ENCODE data around the gene MTOR. TPM values are rescaled to one million over a fixed set of nuclear protein-coding genes. Genes with fewer than 3 reads are reported as not detected.

The MTOR gene
- total and polyA plus RNA-seq, 2 donors (not counting 1 experiment from before 2014, with no cell fraction given): 30.7 to 50.7 TPM

DNA sequence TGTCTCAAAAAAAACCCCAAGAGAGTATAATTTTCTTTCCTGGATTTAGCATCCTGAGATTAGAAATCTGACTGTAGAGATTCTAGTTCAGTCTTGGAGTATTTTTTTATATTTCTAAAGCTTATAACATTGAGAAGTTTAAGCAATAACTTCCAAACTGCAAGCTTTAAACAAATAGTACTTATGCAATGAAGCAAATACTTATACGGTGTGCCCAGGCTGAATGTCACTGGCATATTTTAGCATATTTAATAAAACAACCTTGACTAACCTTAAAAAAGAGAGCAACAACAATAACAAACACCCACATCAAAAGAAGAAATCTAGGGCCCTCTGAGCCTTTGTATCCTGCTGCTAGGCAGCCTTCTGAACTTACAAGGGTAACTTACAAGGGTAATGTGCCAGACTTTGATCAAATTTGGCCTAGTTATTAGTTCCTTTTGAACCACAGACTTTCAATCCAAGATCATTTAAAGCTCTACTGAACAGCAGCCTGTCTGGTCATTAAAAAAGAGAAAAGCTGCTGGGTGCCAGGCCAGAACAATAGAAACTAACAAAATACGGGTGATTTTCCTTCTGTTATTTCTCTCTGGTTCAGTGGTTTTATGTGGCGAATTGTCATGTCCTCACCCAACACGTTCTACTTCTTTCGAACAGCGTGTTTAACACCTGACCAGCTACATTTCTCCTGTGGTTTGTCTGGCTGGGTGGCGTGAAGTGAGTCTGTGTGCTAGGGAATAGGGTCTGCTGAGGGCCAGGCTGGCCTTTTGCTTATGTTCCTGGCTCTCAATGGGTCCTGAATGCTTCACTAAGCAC is 16.2 kb downstream of the MTOR start:
- POLR2A ChIA-PET: no interaction called here
- no peak overlapping the region for H3K27ac ChIP-seq (ENCODE audit: low read length in 2 of 2)

DNA sequence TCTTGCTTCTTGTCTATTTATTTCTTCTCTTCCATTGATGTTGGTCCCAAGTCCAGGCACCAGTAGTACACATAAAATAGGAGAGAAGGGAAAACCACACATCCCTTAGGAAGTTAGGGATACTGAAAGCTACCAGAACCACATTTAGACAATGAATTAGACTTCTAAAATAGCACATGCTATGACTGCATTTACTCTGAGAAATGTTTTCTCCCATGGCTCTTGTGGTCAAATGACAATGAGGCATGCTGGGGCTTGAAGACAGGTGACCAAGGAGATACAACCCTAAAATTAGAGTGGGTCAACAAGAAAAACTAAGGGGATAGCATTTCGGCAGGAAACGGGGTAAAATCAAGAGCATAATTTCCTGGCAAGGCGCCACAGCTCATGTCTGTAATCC is 17.1 kb downstream of the MTOR start:
- peaks cover 1% of the 10 kb centered on the region for H3K79me2 ChIP-seq (ENCODE audit: control insufficient read depth, insufficient read depth, low read length)
- H4K20me1 ChIP-seq (ENCODE audit: control insufficient read depth, insufficient read depth, low read length, poor library complexity, severe bottlenecking): no peaks in the 10 kb centered on the region
- H3K27me3 Mint-ChIP-seq: no peaks in the 10 kb centered on the region
- DNase-seq: no peak
- H3K4me3 ChIP-seq (ENCODE audit: control extremely low read depth in 1 of 5, extremely low read depth in 1 of 5, insufficient read depth in 1 of 5, low read depth in 2 of 5, low read length in 4 of 5): no peak overlapping the region
- ChIA-PET POLR2A (no interaction called here), CTCF (interaction anchor here (0.6 to 3.0 kb wide), 4 partner anchors 11 to 398 kb away, joined by 3 to 10 read pairs (median 4); no protein-coding TSS in a partner anchor)
- no peaks in the 10 kb centered on the region for H3K9me3 Mint-ChIP-seq (ENCODE audit: insufficient read depth)
- no peak overlapping the region for H2AFZ ChIP-seq (ENCODE audit: insufficient read depth, low read depth, low read length, poor library complexity, severe bottlenecking)
- peaks cover 14 to 60% of the 10 kb centered on the region in 2 experiments for H3K36me3 ChIP-seq (replicated peaks in 1 of 2; ENCODE audit: control extremely low read depth in 1 of 2, control insufficient read depth in 1 of 2, extremely low read depth in 1 of 2, insufficient read depth in 2 of 2, low read length in 1 of 2)
- TF ChIP-seq, protein P1, sequence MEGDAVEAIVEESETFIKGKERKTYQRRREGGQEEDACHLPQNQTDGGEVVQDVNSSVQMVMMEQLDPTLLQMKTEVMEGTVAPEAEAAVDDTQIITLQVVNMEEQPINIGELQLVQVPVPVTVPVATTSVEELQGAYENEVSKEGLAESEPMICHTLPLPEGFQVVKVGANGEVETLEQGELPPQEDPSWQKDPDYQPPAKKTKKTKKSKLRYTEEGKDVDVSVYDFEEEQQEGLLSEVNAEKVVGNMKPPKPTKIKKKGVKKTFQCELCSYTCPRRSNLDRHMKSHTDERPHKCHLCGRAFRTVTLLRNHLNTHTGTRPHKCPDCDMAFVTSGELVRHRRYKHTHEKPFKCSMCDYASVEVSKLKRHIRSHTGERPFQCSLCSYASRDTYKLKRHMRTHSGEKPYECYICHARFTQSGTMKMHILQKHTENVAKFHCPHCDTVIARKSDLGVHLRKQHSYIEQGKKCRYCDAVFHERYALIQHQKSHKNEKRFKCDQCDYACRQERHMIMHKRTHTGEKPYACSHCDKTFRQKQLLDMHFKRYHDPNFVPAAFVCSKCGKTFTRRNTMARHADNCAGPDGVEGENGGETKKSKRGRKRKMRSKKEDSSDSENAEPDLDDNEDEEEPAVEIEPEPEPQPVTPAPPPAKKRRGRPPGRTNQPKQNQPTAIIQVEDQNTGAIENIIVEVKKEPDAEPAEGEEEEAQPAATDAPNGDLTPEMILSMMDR (IDR thresholded peaks at IDR 0.05): no peak
- no peak for TF ChIP-seq EZH2 (IDR thresholded peaks at IDR 0.05; ENCODE audit: borderline replicate concordance, insufficient read depth, low read depth, low read length, poor library complexity, severe bottlenecking)
- peaks cover 5% of the 10 kb centered on the region for H3K4me1 Mint-ChIP-seq
- H3K27me3 ChIP-seq (replicated peaks in 1 of 4; ENCODE audit: control extremely low read depth in 1 of 4, control insufficient read depth in 3 of 4, insufficient read depth in 4 of 4, low read length in 3 of 4): no peaks in the 10 kb centered on the region
- H3K27ac ChIP-seq (ENCODE audit: low read length in 2 of 2): no peak overlapping the region
- no peak overlapping the region for H3K9ac ChIP-seq (ENCODE audit: low read length)
- intact Hi-C loops (cut with micrococcal nuclease): no loop called here
- peaks cover 5% of the 10 kb centered on the region in 2 donors for H3K4me1 ChIP-seq (ENCODE audit: control insufficient read depth in 2 of 2, insufficient read depth in 2 of 2, low read length in 2 of 2)
- H3K4me3 Mint-ChIP-seq: no peak overlapping the region
- WGBS (ENCODE audit: insufficient coverage): 79% methylated on average over 2 of the region's 3 CpGs
- H3K27ac Mint-ChIP-seq: no peak overlapping the region
- H3K9me3 ChIP-seq (ENCODE audit: control extremely low read depth in 1 of 3, control insufficient read depth in 2 of 3, insufficient read depth in 1 of 3, low read length in 2 of 3): no peaks in the 10 kb centered on the region
- H3K4me2 ChIP-seq (replicated peaks; ENCODE audit: low read depth, low read length, poor library complexity, severe bottlenecking): no peak overlapping the region
- ATAC-seq (ENCODE audit: low read depth): no peak

More for the DNA sequence above, 16.2 kb downstream of the MTOR start:
- TF ChIP-seq, protein P1 (IDR thresholded peaks at IDR 0.05): no peak
- no peak for TF ChIP-seq EZH2 (IDR thresholded peaks at IDR 0.05; ENCODE audit: borderline replicate concordance, insufficient read depth, low read depth, low read length, poor library complexity, severe bottlenecking)
- intact Hi-C loops (cut with micrococcal nuclease): no loop called here
- Mint-ChIP-seq H3K27me3 (no peaks in the 10 kb centered on the region), H3K4me1 (peaks cover 5% of the 10 kb centered on the region), H3K4me3 (no peak overlapping the region), H3K27ac (no peak overlapping the region), H3K9me3 (ENCODE audit: insufficient read depth) (no peaks in the 10 kb centered on the region)
- 97% methylated on average over 5 of the region's 7 CpGs for WGBS (ENCODE audit: insufficient coverage)
- ATAC-seq (ENCODE audit: low read depth) (no peak), DNase-seq (no peak)
- Histone ChIP-seq H3K4me3 (ENCODE audit: control extremely low read depth in 1 of 5, extremely low read depth in 1 of 5, insufficient read depth in 1 of 5, low read depth in 2 of 5, low read length in 4 of 5) (no peak overlapping the region), H3K4me2 (replicated peaks; ENCODE audit: low read depth, low read length, poor library complexity, severe bottlenecking) (no peak overlapping the region), H3K4me1 (ENCODE audit: control insufficient read depth in 2 of 2, insufficient read depth in 2 of 2, low read length in 2 of 2) (peaks cover 5% of the 10 kb centered on the region in 2 donors), H3K9ac (ENCODE audit: low read length) (no peak overlapping the region), H3K27me3 (replicated peaks in 1 of 4; ENCODE audit: control extremely low read depth in 1 of 4, control insufficient read depth in 3 of 4, insufficient read depth in 4 of 4, low read length in 3 of 4) (no peaks in the 10 kb centered on the region), H3K79me2 (ENCODE audit: control insufficient read depth, insufficient read depth, low read length) (peaks cover 7% of the 10 kb centered on the region), H4K20me1 (ENCODE audit: control insufficient read depth, insufficient read depth, low read length, poor library complexity, severe bottlenecking) (no peaks in the 10 kb centered on the region), H2AFZ (ENCODE audit: insufficient read depth, low read depth, low read length, poor library complexity, severe bottlenecking) (no peak overlapping the region), H3K36me3 (replicated peaks in 1 of 2; ENCODE audit: control extremely low read depth in 1 of 2, control insufficient read depth in 1 of 2, extremely low read depth in 1 of 2, insufficient read depth in 2 of 2, low read length in 1 of 2) (peaks cover 13 to 61% of the 10 kb centered on the region in 2 experiments), H3K9me3 (ENCODE audit: control extremely low read depth in 1 of 3, control insufficient read depth in 2 of 3, insufficient read depth in 1 of 3, low read length in 2 of 3) (no peaks in the 10 kb centered on the region)
- CTCF ChIA-PET: interaction anchor here (0.7 to 3.0 kb wide), 4 partner anchors 12 to 325 kb away, joined by 3 to 10 read pairs (median 4); no protein-coding TSS in a partner anchor
